Esophagus muscularis mucosa (tissue), 4 donors: ENCODE results near the gene DOCK11. TPM values are rescaled to one million over a fixed set of nuclear protein-coding genes. Genes with fewer than 3 reads are reported as not detected.

ENCODE experiments used
- DNase-seq: peaks from one replicate; pipeline ENCODE4 v3.0.0-alpha.2; 2017; ENCODE audit errors: extremely low spot score
- H3K27ac ChIP-seq, 4 donors: fragments of 200-600 bp; sonication (generic); replicated peaks in 1 of 4; 1 replicate in 3 of 4; 2 replicates in 1 of 4; pipeline ENCODE4 v1.5.1; 2016 to 2019; ENCODE audit warnings: mild to moderate bottlenecking in 1 of 4
- H3K27me3 ChIP-seq, 4 donors: fragments of 200-600 bp; sonication (generic); one replicate each; pipeline versions ENCODE4 v1.5.1 to v1.6.0; 2016 to 2019
- H3K36me3 ChIP-seq, 4 donors: fragments of 200-600 bp; sonication (generic); one replicate each; pipeline ENCODE4 v1.5.1; 2016 to 2019
- H3K4me1 ChIP-seq, 4 donors: fragments of 200-600 bp; sonication (generic); one replicate each; pipeline ENCODE4 v1.5.1; 2016 to 2019
- H3K4me3 ChIP-seq, 4 donors: fragments of 200-600 bp; sonication (generic); 1 replicate in 2 of 4; 2 replicates in 2 of 4; pipeline ENCODE4 v1.5.1; 2016 to 2019; ENCODE audit warnings: mild to moderate bottlenecking in 4 of 4, moderate library complexity in 1 of 4
- H3K9me3 ChIP-seq, 4 donors: fragments of 200-600 bp; sonication (generic); 1 replicate in 3 of 4; 2 replicates in 1 of 4; pipeline ENCODE4 v1.5.1; 2016 to 2019
- EP300 ChIP-seq: sonication (generic); formaldehyde crosslinking; IDR thresholded peaks from one replicate; pipeline ENCODE4 v1.6.1; 2017; ENCODE audit warnings: antibody characterized with exemption
- POLR2A ChIP-seq: fragments of 450-650 bp; IDR thresholded peaks from one replicate; pipeline ENCODE4 v1.6.1; 2017; ENCODE audit warnings: antibody characterized with exemption, moderate library complexity, mild to moderate bottlenecking, low read depth
- POLR2AphosphoS5 ChIP-seq, 2 donors: sonication (generic); formaldehyde crosslinking; IDR thresholded peaks; one replicate each; pipeline ENCODE4 v1.6.1; 2017; ENCODE audit warnings: antibody characterized with exemption in 2 of 2
- WGBS: methylation state at CpG from one replicate; pipeline ENCODE4 v1.1.5; 2018; 5-methylcytosine and 5-hydroxymethylcytosine counted together
- intact Hi-C: fragments of 100-400 bp; cut with DNase I; formaldehyde crosslinking; loops from one replicate; pipeline ENCODE4 v1.15.1; 2023
- total RNA-seq, 4 donors: library from RNA; depleted of rRNA; stranded (reverse); fragments of >200 nt; gene quantifications; one replicate each; pipeline versions ENCODE4 v1.1.0 to v1.2.1, GENCODE V29; 2016
- TF ChIP-seq, protein P1 (sequence below), 3 experiments: fragments of 200-600 bp in 2 of 3; fragments of 450-650 bp in 1 of 3; sonication (generic) in 2 of 3; IDR thresholded peaks; one replicate each; pipeline ENCODE4 v1.5.1; 2017 to 2019; ENCODE audit warnings: antibody characterized with exemption in 3 of 3, mild to moderate bottlenecking in 2 of 3, moderate library complexity in 1 of 3

DOCK11 gene
- total RNA-seq, 4 donors from 2014 or later: 62.0 to 103 (median 64.7) TPM

DNA sequence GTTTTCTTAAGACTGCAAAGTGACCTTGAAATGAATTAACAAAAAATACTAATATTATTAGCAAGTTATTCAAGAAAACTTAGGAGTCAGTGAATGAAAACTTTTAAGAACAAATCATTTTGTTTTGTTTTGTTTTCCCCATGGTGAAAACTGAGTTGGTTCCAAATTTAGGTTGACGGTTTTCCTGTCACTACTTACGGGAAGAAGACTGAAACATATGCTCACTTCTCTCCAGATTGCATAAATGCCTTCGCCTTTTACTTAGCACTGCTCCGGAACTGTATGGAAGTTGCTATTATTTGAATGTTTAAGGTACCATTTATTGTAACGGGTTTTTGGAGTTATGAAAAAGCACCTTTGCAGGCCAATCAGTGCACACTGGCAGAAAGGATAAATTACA is 42.8 kb downstream of the DOCK11 start:
- peaks cover 0 to 3% (median 0%) of the 10 kb centered on the region in 4 donors for H3K36me3 ChIP-seq
- intact Hi-C loops: no loop called here

DNA sequence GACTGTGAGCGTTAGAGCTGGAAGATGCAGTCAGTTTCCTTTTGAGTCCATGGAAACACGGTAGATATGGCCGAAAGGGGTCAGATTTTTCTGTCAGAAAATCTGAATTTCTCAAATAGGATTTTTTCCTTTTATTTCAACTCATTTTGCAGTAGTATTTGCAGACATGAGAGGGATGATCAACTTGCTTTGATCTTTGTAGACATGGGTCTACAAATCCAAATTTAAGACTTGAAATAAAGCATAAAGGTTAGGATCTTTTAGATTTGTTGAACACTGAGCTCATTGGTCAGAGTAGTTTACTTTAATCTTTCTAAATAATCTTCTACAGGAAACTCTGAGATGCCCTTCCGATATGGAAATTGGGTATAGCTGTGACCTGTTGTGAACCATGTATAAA is 44.7 kb downstream of the DOCK11 start:
- 80% methylated on average over 4 of the region's 4 CpGs for WGBS
- DNase-seq: no peak
- Histone ChIP-seq H3K4me1 (peaks cover 0 to 51% (median 27%) of the 10 kb centered on the region in 4 donors), H3K4me3 (no peak overlapping the region), H3K27ac (no peak overlapping the region), H3K9me3 (no peaks in the 10 kb centered on the region), H3K36me3 (peaks cover 0 to 9% (median 2%) of the 10 kb centered on the region in 4 donors), H3K27me3 (no peaks in the 10 kb centered on the region)
- no peak for TF ChIP-seq EP300
- TF ChIP-seq, protein P1, sequence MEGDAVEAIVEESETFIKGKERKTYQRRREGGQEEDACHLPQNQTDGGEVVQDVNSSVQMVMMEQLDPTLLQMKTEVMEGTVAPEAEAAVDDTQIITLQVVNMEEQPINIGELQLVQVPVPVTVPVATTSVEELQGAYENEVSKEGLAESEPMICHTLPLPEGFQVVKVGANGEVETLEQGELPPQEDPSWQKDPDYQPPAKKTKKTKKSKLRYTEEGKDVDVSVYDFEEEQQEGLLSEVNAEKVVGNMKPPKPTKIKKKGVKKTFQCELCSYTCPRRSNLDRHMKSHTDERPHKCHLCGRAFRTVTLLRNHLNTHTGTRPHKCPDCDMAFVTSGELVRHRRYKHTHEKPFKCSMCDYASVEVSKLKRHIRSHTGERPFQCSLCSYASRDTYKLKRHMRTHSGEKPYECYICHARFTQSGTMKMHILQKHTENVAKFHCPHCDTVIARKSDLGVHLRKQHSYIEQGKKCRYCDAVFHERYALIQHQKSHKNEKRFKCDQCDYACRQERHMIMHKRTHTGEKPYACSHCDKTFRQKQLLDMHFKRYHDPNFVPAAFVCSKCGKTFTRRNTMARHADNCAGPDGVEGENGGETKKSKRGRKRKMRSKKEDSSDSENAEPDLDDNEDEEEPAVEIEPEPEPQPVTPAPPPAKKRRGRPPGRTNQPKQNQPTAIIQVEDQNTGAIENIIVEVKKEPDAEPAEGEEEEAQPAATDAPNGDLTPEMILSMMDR (IDR thresholded peaks at IDR 0.05): no peak
- no peak for TF ChIP-seq POLR2AphosphoS5 (IDR thresholded peaks at IDR 0.05)
- no peak for TF ChIP-seq POLR2A
- intact Hi-C loops: no loop called here

More for the DNA sequence above, 42.8 kb downstream of the DOCK11 start:
- peak overlapping the region; percentile 4 to 65 (median 30) for H3K27ac ChIP-seq
- no peak overlapping the region for H3K4me3 ChIP-seq
- H3K4me1 ChIP-seq: peaks cover 0 to 68% (median 35%) of the 10 kb centered on the region in 4 donors
- no peak for DNase-seq
- TF ChIP-seq POLR2AphosphoS5 (IDR thresholded peaks at IDR 0.05): no peak
- TF ChIP-seq, protein P1 (IDR thresholded peaks at IDR 0.05): no peak
- TF ChIP-seq EP300: no peak
- no peak for TF ChIP-seq POLR2A
- no peaks in the 10 kb centered on the region for H3K9me3 ChIP-seq
- WGBS: 69% methylated on average over 5 of the region's 5 CpGs
- no peaks in the 10 kb centered on the region for H3K27me3 ChIP-seq

DNA sequence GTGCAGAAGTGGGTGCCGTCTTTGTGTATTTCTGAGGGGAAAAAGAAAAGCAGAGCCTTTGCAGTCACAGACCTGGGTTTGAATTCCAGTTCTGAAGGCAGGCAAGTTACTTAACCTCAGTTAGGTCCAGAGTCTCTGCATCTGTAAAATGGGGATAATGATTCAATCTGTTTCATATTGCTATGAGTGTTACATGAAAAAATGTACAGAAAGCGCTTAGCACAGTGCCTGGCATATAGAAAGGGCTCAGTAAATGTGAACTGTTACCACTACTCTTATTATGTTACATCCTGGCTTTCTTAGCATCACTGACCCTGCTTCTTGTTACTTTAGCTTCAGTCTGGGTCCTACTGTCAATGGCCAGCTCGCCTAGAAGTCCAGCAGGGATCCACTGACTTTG is 45.9 kb downstream of the DOCK11 start:
- TF ChIP-seq POLR2AphosphoS5 (IDR thresholded peaks at IDR 0.05) (no peak), EP300 (no peak), POLR2A (no peak)
- TF ChIP-seq, protein P1 (IDR thresholded peaks at IDR 0.05): no peak
- DNase-seq: no peak
- Histone ChIP-seq H3K36me3 (peaks cover 0 to 9% (median 2%) of the 10 kb centered on the region in 4 donors), H3K4me3 (no peak overlapping the region), H3K27ac (no peak overlapping the region), H3K9me3 (no peaks in the 10 kb centered on the region), H3K4me1 (peaks cover 0 to 50% (median 22%) of the 10 kb centered on the region in 4 donors), H3K27me3 (no peaks in the 10 kb centered on the region)
- intact Hi-C loops: no loop called here
- WGBS: 61% methylated on average over 3 of the region's 3 CpGs

DNA sequence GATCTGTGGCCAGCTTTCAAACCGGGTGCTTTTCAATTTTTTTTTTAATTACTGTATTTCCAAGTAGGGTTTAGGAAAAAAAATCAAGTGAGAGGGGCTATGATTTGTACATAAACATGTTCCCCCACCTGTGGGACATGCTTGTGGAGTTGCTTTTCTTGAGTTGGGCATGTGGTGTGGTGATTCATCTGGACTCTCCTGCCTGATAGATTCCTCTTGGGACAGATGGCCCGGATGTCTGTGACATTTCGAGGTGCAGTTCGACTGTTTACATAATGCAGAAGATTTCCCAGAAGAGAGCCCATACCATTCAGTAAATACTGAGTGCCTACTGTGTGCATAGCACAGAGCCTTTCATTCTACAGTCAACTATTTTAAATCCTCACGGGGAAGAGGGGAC is 49.9 kb downstream of the DOCK11 start:
- no peak overlapping the region for H3K4me3 ChIP-seq
- no peak overlapping the region for H3K27ac ChIP-seq
- intact Hi-C loops: no loop called here
- no peaks in the 10 kb centered on the region for H3K27me3 ChIP-seq
- H3K9me3 ChIP-seq: no peaks in the 10 kb centered on the region
- peaks cover 0 to 35% (median 2%) of the 10 kb centered on the region in 4 donors for H3K36me3 ChIP-seq
- H3K4me1 ChIP-seq: peaks cover 0 to 22% (median 0%) of the 10 kb centered on the region in 4 donors
- DNase-seq: no peak
- TF ChIP-seq POLR2A (no peak), EP300 (no peak), POLR2AphosphoS5 (IDR thresholded peaks at IDR 0.05) (no peak)
- TF ChIP-seq, protein P1 (IDR thresholded peaks at IDR 0.05): no peak
- WGBS: 60% methylated on average over 5 of the region's 5 CpGs

DNA sequence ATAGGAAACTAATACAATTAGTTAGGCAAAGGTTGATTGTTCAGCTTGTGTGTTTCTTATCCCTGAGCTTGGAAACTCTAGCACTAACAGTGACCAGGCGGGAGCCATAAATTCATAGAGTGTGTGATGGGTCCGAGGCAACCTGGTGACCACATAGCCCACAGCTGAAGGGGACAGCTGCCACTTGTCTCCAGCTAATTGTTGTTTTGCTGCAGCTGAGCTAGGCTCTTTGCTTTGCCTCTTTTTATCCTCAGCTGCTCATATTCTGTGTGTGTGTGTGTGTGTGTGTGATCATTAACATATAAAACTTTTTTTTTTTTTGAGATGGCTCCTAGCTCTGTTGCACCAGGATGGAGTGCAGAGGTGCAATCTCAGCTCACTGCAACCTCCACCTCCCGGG is 53.2 kb downstream of the DOCK11 start:
- 65% methylated on average over 3 of the region's 3 CpGs for WGBS
- Histone ChIP-seq H3K4me1 (peaks cover 0 to 13% (median 8%) of the 10 kb centered on the region in 4 donors), H3K27me3 (no peaks in the 10 kb centered on the region), H3K4me3 (no peak overlapping the region), H3K9me3 (no peaks in the 10 kb centered on the region), H3K36me3 (peaks cover 0 to 38% (median 2%) of the 10 kb centered on the region in 4 donors), H3K27ac (no peak overlapping the region)
- intact Hi-C loops: no loop called here
- no peak for DNase-seq
- TF ChIP-seq POLR2A: no peak
- no peak for TF ChIP-seq POLR2AphosphoS5 (IDR thresholded peaks at IDR 0.05)
- TF ChIP-seq EP300: no peak
- TF ChIP-seq, protein P1 (IDR thresholded peaks at IDR 0.05): no peak
